OCI-LY3 (cell line): ENCODE data around the gene NHS.

Experiments used
- EZH2phosphoT487 ChIP-seq: fragments of 200-600 bp; shearing (Covaris generic); IDR thresholded peaks from 2 replicates; pipeline ENCODE4 v1.6.1; 2018; ENCODE audit warnings: antibody characterized with exemption, mixed run types, low read depth
- TF ChIP-seq, protein P1 (sequence below): fragments of 200-600, 300-600 bp; sonication (generic); IDR thresholded peaks from 2 replicates; pipeline ENCODE4 v1.5.1; 2014; ENCODE audit warnings: antibody characterized with exemption, low read length, low read depth

DNA sequence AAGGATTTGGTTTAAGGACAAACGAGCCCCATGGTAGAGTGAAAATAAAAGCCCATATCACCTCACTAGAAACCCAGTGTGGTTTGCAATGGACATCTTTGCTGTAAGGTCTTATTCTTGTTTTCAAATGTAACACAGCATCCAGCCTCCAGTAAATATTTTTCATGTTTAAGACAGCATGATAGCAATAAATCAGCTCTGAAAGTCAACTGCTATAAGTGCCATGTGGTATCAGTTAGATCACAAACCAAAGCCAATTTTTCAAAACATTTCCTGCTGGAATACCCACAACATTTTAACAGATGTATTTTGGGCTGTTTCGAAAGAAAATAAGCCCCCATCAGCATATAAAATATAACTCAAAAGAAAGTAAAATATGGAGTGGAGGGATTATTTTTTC, 338.3 kb downstream of the NHS start:
- TF ChIP-seq, protein P1, sequence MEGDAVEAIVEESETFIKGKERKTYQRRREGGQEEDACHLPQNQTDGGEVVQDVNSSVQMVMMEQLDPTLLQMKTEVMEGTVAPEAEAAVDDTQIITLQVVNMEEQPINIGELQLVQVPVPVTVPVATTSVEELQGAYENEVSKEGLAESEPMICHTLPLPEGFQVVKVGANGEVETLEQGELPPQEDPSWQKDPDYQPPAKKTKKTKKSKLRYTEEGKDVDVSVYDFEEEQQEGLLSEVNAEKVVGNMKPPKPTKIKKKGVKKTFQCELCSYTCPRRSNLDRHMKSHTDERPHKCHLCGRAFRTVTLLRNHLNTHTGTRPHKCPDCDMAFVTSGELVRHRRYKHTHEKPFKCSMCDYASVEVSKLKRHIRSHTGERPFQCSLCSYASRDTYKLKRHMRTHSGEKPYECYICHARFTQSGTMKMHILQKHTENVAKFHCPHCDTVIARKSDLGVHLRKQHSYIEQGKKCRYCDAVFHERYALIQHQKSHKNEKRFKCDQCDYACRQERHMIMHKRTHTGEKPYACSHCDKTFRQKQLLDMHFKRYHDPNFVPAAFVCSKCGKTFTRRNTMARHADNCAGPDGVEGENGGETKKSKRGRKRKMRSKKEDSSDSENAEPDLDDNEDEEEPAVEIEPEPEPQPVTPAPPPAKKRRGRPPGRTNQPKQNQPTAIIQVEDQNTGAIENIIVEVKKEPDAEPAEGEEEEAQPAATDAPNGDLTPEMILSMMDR = no peak
- TF ChIP-seq EZH2phosphoT487 = no peak
